Measurements from ENCODE around the gene HNRNPF.

Gene HNRNPF

DNA sequence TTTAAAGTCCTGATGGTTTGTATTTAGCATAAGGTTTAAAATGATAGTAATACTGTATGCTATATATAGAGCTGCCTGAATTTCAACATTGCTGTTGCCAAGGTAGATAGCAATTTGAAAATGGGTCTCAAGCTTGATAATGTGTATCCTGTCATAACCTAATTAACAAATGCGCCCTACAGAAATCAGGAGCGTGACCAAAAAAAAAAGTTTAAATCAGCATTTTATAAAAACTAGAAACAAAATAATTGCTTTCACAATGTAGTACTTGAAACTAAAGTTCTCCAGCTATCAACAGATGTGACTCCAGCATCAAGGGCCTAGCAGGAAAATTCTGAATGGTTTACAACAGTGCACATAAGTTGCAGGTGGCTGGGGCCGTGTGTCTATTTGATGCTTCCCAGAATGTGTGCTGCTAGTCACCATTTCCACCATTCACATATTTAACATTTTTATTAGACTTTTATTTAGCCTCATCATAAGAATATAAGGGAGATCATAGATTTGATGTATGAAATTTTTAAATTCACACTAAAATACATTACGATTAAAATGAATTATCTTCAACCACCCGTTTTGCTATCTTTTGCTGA lies 23.5 kb downstream of the HNRNPF start:
- H3K4me3 ChIP-seq (ENCODE audit: low read length), result no peak overlapping the region
- no peak for DNase-seq (ENCODE audit: low read depth, low spot score)

- no peak overlapping the region for H3K4me3 ChIP-seq (ENCODE audit: low read length)
- no peak for DNase-seq (ENCODE audit: low read depth, low spot score)
Observed at GRCh38 chr10:43384252-43385221, 24.4 kb downstream of the HNRNPF start.

DNA sequence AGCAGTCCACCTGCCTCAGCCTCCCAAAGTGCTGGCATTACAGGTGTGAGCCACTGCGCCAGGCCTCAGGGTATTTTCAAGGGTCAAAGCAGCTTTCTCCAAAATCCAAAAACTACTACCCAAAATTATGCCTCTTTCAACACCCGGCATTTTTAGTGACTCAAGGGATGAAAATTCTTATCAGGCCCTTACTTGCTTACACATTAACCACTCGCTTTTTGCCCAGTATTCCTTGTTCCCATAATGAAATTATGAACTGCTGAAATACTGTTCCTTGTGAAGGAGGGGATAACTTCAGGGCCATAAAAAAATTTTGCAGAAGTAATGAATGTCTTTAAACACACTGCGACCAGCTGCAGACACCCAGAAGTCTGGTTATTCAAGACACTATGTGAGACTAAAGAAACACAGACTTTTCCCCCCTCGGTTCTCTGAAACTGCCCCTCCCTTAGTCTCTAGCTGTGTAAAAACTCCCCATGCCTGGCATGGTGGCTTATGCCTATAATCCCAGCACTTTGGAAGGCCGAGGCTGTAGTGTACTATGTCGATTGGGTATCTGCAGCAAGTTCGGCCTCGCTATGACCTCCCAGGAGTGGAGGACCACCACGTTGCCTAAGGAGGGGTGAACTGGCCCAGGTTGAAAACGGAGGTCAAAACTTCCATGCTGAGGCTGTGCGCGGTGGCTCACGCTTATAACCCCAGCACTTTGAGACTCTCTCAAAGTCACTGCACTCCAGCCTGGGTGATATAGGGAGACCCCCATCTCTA lies 25.6 kb downstream of the HNRNPF start:
- DNase-seq (ENCODE audit: low read depth, low spot score), result no peak
- H3K4me3 ChIP-seq (ENCODE audit: low read length), result no peak overlapping the region

DNA sequence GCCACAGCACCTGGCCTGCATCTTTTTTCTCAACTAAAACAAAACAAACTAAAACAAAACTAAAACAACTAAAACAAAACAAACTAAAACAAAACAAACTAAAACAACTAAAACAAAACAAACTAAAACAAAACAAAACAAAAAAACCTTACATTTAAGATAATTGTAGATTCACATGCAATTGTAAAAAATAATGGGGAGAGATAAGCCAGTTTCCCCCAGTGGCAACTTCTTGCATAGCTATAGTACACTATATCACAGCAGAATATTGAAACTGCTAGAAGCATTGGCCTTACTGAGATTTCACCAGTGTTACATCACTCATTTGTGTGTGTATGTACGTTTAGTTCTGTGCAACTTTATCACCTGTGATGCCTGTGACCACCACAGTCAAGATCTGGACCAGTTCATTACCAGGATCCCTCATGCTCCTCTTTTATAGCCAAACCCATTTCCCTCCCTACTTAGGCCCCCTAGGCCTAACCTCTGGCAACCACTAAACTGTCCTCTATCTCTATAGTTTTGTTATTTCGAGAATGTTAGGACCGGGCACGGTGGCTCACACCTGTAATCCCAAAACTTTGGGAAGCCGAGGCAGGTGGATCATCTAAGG lies 28.3 kb downstream of the HNRNPF start:
- DNase-seq (ENCODE audit: low read depth, low spot score), result no peak
- no peak overlapping the region for H3K4me3 ChIP-seq (ENCODE audit: low read length)

DNA sequence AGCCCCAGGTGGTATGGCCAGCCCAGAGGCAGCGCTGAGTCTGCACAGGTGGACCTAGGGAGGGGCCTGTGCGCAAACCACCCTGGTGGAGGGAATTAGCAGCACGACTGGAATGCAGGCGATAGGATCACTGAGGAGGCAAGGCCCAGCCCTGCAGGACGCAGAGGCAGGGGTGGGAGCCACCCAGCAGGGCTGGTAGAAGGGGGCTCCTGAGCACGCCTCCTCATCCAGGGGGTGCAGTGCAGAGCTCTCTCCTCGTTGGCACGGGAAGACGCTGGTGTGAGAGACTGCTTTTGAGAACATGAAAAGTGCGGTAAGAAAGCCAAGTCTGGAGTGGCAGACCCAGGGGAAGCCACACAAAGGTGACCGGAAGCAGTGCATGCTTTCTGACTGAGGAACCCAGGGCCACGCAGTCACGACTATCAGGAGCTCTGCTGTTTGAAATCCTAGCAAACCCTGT lies 31.5 kb downstream of the HNRNPF start:
- H3K4me3 ChIP-seq (ENCODE audit: low read length), result no peak overlapping the region
- DNase-seq (ENCODE audit: low read depth, low spot score), result no peak

DNA sequence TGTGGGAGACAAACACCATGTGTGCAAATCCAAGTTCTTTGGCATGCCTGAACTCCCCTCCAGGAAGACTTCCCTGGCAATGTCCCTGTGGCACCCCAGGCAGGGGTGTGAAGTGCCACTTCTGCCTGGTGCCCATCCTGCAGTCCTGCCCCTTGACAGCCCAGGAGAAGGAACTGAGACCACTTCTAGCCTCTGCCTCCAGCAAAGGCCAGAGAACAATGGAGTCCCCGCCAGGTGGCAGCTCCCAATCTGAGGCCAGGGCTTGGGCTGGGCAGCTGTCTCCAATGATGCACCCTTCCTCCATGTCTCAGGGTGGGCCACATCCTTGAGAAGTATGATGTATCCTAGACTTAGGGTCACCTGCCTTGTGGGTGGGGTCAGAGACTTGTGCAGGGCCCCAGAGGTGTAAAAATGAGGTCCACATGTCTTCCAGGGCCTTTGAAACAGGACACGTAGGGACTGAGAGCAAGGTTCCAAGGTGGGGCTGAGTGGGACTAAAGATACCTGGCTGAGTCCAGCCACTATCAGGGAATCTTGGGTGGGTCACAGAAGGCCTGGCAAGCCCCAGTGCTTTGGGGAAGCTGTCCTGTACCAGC lies 32.1 kb downstream of the HNRNPF start:
- no peak overlapping the region for H3K4me3 ChIP-seq (ENCODE audit: low read length)
- no peak for DNase-seq (ENCODE audit: low read depth, low spot score)

GRCh38 chr10:43376046-43376635 lies 32.8 kb downstream of the HNRNPF start:
- no peak for DNase-seq (ENCODE audit: low read depth, low spot score)

DNA sequence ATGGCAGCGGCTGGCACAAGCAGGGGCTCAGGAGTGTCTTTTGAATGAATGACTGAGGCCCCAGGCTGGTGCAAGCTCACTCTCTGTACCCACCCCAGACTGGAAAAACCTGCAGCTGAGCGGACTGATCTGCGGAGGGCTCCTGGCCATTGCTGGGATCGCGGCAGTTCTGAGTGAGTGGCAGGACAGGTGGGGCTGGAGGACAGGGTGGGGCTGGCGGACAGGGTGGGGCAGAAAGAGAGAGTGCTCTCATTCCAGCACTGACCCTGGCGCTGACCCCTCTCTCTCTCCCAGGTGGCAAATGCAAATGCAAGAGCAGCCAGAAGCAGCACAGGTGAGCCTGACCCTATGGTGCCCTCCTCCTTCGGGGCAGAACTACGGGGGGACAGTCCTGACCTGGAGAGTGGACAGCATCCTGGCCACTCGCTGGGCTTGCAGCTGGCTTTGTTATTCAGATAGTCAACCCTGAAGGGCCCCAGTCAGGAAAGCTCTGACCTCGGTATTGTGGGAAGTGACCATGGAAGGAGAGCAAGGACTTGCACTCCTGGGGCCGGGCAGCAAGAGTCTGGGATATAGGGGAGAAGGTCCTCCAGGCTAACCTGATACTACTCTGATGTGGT lies 33.5 kb downstream of the HNRNPF start:
- no peak for DNase-seq (ENCODE audit: low read depth, low spot score)

More at GRCh38 chr10:43376046-43376635, 32.8 kb downstream of the HNRNPF start:
- no peak overlapping the region for H3K4me3 ChIP-seq (ENCODE audit: low read length)

GRCh38 chr10:43374194-43374593 lies 34.8 kb downstream of the HNRNPF start:
- no peak overlapping the region for H3K4me3 ChIP-seq (ENCODE audit: low read length)
- DNase-seq (ENCODE audit: low read depth, low spot score), result no peak

More for the DNA sequence above, 33.5 kb downstream of the HNRNPF start:
- no peak overlapping the region for H3K4me3 ChIP-seq (ENCODE audit: low read length)

DNA sequence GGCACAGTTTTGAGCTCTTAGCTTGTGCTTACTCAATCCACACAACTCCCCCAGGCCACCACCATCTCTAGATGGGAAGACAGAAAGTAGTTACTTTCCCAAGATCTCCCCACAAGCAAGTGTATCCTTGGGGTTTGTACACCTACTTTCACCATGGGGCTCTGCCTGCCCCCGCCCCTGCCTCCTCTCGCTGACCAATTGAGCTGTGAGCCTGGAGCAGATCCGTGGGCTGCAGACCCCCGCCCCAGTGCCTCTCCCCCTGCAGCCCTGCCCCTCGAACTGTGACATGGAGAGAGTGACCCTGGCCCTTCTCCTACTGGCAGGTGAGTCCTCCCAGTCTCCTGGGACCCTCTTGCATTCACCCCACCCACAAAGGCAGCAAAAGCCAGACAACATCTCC lies 35.5 kb downstream of the HNRNPF start:
- no peak for DNase-seq (ENCODE audit: low read depth, low spot score)
- H3K4me3 ChIP-seq (ENCODE audit: low read length), result no peak overlapping the region

DNA sequence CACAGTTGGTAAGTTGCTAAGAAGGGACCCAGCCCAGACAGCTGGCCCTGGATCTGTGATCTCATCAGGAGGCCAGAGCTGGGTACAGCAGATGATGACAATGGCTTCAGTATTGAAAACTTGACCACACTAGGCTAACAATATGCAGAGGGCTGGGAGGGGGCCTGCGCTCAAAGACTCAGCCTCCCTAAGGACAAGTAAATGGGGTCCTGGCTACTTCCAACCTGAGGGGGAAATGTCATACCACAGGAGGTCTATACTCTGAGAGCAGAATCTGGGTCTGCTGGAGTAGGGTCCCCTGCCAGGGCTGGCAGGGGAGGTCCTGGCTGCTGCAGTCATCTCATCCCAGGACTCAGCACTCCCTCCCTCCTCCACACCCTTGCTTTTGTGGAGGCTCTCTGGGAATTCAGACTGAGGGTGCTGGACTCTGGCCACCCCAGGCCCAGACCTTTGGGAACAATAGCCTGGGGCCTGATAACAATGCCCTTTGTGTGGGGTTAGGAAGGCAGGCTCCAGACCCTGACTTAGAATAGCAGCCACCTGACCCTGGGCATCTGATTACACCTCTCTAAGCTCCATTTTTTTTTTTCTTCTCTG lies 36.1 kb downstream of the HNRNPF start:
- DNase-seq (ENCODE audit: low read depth, low spot score), result no peak
- H3K4me3 ChIP-seq (ENCODE audit: low read length), result no peak overlapping the region

DNA sequence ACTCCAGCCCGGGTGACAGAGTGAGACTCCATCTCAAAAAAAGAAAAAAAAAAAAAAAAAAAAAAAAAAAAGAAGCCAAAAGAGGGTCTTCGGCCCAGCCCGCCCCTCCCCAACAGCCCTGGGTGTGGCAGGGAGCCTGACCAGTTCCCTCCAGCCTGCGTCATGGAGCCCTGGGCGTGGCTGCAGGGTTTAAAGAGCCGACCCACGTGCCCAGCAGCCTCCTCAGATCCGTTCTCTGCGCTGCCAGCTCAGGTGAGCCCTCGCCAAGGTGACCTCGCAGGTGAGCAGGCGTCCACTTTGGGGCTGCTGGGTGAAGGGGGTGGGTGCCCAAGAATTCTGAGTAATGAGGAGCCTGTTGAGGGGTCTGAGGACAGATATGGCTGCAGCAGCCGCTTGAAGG lies 37.6 kb downstream of the HNRNPF start, which contains the start of gene FXYD4:
FXYD4 (plus strand) TSS at position 219 of the 400 bp plus-strand sequence. CDS start 2,111 bp downstream, outside the sequence.
- DNase-seq (ENCODE audit: low read depth, low spot score), result no peak
- no peak within 1 kb of the TSS for H3K4me3 ChIP-seq (ENCODE audit: low read length)

GRCh38 chr10:43370671-43371215 lies 38.2 kb downstream of the HNRNPF start:
- H3K4me3 ChIP-seq (ENCODE audit: low read length), result no peak overlapping the region
- DNase-seq (ENCODE audit: low read depth, low spot score), result no peak

GRCh38 chr10:43369921-43370320 lies 39.1 kb downstream of the HNRNPF start:
- DNase-seq (ENCODE audit: low read depth, low spot score), result no peak
- no peak overlapping the region for H3K4me3 ChIP-seq (ENCODE audit: low read length)

DNA sequence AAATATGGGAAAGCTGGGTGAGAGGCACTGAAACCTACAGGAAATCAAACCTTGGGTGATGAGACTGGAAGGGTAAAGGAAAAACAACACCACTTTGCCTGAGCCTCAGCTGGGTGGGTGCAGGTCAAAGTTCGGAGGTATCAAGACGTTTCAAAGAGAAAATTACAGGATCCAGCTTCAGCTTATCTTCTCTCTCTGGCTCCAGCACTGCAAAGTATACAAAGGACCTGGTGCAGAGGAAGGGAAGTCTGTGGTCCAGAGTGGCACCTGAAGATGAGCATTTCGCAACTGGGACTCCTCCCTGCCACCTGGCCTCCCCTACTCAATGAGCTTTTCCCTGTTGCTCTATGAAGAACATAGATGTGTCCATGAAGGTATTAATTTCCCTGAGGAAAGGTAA lies 44.0 kb downstream of the HNRNPF start:
- no peak overlapping the region for H3K4me3 ChIP-seq (ENCODE audit: low read length)
- DNase-seq (ENCODE audit: low read depth, low spot score), result no peak

GRCh38 chr10:43362191-43362839 lies 46.7 kb downstream of the HNRNPF start:
- peak; percentile 81 for DNase-seq (ENCODE audit: low read depth, low spot score)
- peak overlapping the region; percentile 60 for H3K4me3 ChIP-seq (ENCODE audit: low read length)
